ENCODE measurements around the gene SAP30BP. TPM values are rescaled to one million over a fixed set of nuclear protein-coding genes. Genes with fewer than 3 reads are reported as not detected.

SAP30BP gene
- total and polyA plus RNA-seq, 2 of the 13 experiments (the other 11 are each of a cell fraction or from before 2014, with no cell fraction given): 67.7 to 99.4 TPM

GRCh38 chr17:75632863-75633485, 34.2 kb upstream of the SAP30BP start, which contains the start of gene SMIM5 (continued):
- no peak for TF ChIP-seq ZNF780A (CRISPR knock-in tag; IDR thresholded peaks at IDR 0.05)
- no peak for TF ChIP-seq CBX2 (IDR thresholded peaks at IDR 0.05; ENCODE audit: low read depth, low read length)
- TF ChIP-seq CBX2 (CRISPR knock-in tag; IDR thresholded peaks at IDR 0.05; ENCODE audit: low read depth): no peak
- TF ChIP-seq ELF3 (CRISPR knock-in tag; IDR thresholded peaks at IDR 0.05): peak; percentile 29; the same call in 1 of the 2 replicates
- TF ChIP-seq, protein P1, sequence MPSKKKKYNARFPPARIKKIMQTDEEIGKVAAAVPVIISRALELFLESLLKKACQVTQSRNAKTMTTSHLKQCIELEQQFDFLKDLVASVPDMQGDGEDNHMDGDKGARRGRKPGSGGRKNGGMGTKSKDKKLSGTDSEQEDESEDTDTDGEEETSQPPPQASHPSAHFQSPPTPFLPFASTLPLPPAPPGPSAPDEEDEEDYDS (CRISPR knock-in tag; IDR thresholded peaks at IDR 0.05): peak; percentile 52; the same call in 1 of the 2 replicates
- no peak for TF ChIP-seq ZNF883 (CRISPR knock-in tag; IDR thresholded peaks at IDR 0.05; ENCODE audit: not compliant biosample characterization)
- peak; percentile 93 for TF ChIP-seq XRCC5 (optimal IDR thresholded peaks at IDR 0.05; ENCODE audit: low read length)
- TF ChIP-seq GABPB1 (CRISPR knock-in tag; IDR thresholded peaks at IDR 0.05): peak; percentile 35; the same call in 1 of the 2 replicates
- TF ChIP-seq MXI1 (IDR thresholded peaks at IDR 0.05; ENCODE audit: borderline replicate concordance, low read depth, low read length): peak; percentile 83; the same call in 1 of the 3 replicates
- TF ChIP-seq ZNF605 (CRISPR knock-in tag; IDR thresholded peaks at IDR 0.05): peak; percentile 6; the same call in 1 of the 2 replicates
- TF ChIP-seq PRDM10 (CRISPR knock-in tag; IDR thresholded peaks at IDR 0.05; ENCODE audit: low read depth): peak; percentile 78; the same call in 1 of the 2 replicates
- no peak for TF ChIP-seq ZBTB14 (CRISPR knock-in tag; IDR thresholded peaks at IDR 0.05)
- 0 out of 2 replicates have a peak, but pooled peaks have one; percentile 14 for TF ChIP-seq ZNF563 (CRISPR knock-in tag; IDR thresholded peaks at IDR 0.05)
- no peak for TF ChIP-seq ZNF235 (CRISPR knock-in tag; IDR thresholded peaks at IDR 0.05; ENCODE audit: borderline replicate concordance)
- TF ChIP-seq ZNF124 (CRISPR knock-in tag; IDR thresholded peaks at IDR 0.05): 0 out of 2 replicates have a peak, but pooled peaks have one; percentile 27
- no peak for TF ChIP-seq AGO2 (optimal IDR thresholded peaks at IDR 0.05; ENCODE audit: low read depth, low read length)
- 0 out of 2 replicates have a peak, but pooled peaks have one; percentile 26 for TF ChIP-seq MAF1 (CRISPR knock-in tag; IDR thresholded peaks at IDR 0.05; ENCODE audit: borderline replicate concordance)
- peak; percentile 93 for TF ChIP-seq RAD21 (CRISPR knock-in tag; IDR thresholded peaks at IDR 0.05)
- peak; percentile 17; the same call in 1 of the 2 replicates for TF ChIP-seq SP2 (CRISPR knock-in tag; IDR thresholded peaks at IDR 0.05)
- peak; percentile 54; the same call in 1 of the 2 replicates for TF ChIP-seq ZNF331 (CRISPR knock-in tag; IDR thresholded peaks at IDR 0.05)
- peak; percentile 45; the same call in 1 of the 2 replicates for TF ChIP-seq RXRB (CRISPR knock-in tag; IDR thresholded peaks at IDR 0.05; ENCODE audit: borderline replicate concordance)
- no peak for TF ChIP-seq RNF2 (conservative IDR thresholded peaks at IDR 0.05; ENCODE audit: low read depth)
- no peak for TF ChIP-seq ZNF496 (CRISPR knock-in tag; IDR thresholded peaks at IDR 0.05; ENCODE audit: insufficient replicate concordance)
- TF ChIP-seq IKZF5 (CRISPR knock-in tag; IDR thresholded peaks at IDR 0.05): peak; percentile 52
